GM18511 (cell line): ENCODE measurements around the gene DEAF1.
"Not testable (repeated sequence)": the region's sequence is repeated elsewhere in the genome, so short reads cannot be mapped to it uniquely, and the experiment has no call there.

Source experiments
- ATAC-seq: cut with Tn5 transposase; IDR thresholded peaks from one replicate; pipeline ENCODE4 v1.9.1; 2021; ENCODE audit warnings: mild to moderate bottlenecking, moderate library complexity; ENCODE audit not compliant: unreplicated experiment

Gene DEAF1

DNA sequence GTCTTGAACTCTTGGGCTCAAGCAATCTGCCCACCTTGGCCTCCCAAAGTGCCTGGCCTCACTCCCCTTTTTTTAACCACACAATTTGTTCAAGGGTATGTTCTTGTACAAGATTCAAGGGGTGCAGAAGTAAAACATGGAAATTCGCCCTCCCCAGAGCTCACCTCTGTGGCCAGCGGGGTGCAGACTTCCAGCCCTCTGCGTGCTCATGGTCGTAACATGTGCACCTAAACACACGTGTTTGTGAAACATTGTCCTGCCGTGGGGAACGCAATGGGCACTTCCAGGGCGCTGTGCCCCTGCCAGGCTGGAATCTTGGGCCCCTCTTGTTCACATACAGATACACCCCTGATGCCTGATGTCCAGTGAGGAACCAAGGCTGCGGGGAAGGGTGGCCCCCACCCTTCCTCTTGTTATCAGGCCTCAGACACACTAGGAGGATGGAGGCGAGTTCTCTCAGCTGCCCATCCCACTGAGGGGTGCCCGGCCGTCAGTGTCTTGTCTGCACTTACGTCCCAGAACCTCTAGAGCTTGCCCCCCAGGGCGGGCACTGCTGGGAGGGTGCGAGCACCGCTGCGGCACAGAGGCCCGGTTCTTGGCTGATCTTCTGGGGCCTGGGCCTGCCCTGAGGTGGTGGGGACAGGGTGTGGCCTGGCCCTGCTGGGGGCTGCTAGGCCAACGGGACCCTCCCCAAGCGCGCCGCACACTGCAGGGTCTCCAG is 6.9 kb upstream of the DEAF1 start:
- no peak for ATAC-seq

DNA sequence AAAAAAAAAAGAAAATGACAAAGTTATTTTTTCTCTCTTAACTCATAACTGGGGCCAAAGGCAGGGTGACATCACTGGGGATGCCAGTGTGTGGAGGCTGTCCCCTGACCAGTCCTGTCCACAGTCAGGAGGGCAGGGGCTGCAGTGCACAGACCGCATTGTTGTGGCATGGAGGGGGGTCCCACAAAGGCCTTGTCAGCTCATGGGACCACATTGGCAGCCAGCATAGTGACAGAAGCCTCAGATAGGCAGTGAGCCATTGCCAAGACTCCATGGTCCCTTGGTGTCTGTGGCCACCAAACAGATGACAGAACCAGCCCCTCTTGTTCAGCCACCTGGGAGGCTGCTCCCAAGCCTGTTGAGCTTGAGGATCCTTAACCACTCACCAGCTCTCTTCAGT is 4.7 kb upstream of the DEAF1 start:
- ATAC-seq: no peak

DNA sequence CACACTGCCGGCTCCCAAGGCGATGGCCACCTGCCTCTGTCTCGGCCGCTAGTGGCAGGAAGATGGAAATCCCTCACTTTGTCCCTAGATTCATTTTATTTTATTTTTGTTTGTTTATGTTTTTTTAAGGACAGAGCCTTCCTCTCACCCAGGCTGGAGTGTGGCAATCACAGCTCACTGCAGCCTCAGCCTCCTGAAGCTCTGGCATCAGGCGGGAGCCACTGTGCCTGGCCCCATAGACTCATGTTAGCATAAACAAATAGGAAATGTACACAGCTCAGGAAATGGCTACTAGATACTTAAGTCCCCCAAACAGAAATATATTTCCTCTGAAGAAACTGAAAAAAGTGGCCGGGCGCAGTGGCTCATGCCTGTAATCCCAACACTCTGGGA is 4.1 kb upstream of the DEAF1 start:
- ATAC-seq: no peak

DNA sequence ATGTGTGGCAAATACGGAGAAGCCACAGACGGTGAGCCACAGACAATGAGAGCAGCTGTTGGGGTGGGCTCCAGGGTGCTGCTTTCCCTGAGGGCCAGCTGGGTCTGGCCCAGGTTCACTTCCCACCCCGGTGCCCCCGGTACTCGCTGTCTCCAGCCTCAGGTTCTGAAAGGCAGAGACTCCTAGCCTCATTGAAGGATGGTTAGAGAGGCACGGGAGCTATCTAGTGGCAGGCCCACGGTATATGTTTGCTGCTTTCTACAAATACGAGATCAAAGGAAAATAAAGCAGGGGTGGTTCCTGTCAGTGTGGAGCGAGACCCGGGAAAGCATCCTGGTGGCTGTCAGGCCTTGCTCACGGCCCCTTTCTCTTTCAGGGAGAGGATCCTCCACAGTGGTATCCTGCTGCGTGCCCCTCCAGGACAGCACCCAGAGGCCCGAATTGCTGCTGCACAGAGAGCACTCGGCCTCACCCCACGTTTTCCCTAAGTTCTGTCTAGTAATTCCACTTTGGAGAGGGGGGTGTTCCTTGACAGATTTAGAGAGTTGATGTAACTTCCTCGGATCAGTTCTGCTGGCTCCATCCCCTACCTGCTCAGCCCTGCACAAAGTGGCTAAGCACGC is 3.6 kb upstream of the DEAF1 start:
- no peak for ATAC-seq

DNA sequence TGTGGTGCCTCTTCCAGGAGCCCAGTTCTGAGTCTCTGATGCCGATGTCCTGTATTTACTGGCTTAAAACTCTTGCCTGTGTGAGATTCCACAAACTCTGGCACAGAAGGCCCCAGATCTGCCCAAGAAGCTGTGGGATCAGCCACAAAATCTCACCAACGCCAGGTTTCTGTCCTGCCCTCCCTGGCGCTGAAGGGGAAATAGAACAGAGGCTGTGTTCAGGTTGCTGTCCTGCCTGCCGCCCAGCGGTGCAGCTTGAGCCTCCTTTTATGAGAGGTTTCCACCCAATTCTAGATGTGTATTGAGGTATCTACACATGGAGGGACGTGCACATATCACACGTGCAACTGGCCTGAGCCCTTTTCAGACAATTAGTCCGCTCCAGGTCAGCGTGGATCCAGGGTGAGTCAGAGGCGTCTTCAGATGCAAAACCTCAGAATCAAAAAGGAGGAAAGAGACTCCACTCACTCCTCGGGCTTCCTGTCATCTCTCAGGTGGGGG is 2.8 kb upstream of the DEAF1 start:
- ATAC-seq: no peak

DNA sequence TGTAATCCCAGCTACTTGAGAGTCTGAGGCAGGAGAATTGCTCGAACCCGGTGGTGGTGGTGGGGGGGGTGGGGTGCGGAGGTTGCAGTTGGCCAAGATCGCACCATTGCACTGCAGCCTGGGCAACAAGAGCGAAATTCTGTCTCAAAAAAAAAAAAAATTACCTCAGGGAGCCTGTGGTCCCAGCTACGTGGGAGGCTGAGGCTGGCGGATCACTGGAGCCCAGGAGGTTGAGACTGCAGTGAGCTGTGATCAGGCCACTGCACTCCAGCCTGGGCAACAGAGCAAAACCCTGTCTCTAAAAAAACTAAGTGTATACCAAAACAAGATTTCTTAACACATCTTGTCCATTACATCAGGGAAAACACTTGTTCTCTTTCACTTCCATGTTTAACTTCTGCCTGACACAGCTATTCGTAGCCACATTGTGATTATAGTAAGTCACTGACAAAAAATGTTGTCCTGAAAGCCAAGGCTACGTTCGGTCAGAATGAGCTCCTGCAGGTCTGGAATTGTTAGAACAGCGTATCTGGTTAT is 2.0 kb upstream of the DEAF1 start:
- no peak for ATAC-seq

DNA sequence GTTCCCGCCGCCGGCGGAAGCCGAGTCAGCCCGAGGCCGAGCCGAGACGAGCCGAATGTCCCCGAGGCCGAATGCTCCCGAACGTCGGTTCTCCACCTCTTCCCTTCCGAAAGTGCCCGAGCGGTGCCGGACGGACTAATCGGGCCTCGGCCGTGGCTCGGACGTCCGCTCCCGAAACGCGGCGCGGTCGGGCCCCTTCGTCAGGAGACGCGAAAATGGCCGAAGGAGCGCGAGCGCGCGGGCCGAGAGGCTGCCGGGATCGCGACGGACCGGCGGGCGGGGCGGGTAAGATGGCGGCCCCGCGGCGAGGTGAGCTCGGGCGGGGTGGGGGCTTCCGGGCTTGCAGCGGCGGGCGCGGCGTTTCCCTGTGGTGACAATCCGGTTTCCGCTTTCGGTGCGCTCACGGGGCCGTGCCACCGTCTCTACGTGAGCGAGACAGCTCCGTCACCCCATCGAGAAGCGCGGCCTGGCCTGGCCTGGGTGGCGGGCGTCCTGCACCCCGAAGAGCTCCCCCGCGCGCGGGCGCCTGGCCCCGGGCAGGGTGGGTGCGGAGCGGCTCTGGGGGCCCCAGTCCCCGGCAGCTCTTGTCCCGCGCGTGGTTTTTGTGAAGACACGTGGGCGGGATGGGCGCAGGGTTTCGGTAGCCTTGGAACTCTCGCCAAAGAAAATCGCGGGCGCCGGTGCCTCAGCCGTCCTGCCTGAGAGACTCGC is 671 bp upstream of the DEAF1 start, which contains the start of gene TMEM80:
TMEM80 (plus strand) TSS at position 279 of the 711 bp plus-strand sequence; CDS start at position 291, 12 bp downstream.
- ATAC-seq: peak; percentile 72

DNA sequence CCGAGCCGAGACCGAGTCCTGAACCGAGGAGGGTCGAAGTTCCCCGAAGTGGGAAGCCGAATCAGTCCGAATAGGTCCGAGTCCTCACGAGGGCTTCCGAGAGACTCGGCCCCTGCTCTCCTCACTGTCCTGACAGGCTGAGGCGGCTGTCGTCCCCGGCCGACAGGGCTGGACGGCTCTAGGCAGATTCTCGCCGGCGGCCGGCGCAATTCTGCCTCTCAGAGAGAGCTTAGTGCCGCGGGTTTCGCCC is 191 bp upstream of the DEAF1 start:
- no peak for ATAC-seq

DNA sequence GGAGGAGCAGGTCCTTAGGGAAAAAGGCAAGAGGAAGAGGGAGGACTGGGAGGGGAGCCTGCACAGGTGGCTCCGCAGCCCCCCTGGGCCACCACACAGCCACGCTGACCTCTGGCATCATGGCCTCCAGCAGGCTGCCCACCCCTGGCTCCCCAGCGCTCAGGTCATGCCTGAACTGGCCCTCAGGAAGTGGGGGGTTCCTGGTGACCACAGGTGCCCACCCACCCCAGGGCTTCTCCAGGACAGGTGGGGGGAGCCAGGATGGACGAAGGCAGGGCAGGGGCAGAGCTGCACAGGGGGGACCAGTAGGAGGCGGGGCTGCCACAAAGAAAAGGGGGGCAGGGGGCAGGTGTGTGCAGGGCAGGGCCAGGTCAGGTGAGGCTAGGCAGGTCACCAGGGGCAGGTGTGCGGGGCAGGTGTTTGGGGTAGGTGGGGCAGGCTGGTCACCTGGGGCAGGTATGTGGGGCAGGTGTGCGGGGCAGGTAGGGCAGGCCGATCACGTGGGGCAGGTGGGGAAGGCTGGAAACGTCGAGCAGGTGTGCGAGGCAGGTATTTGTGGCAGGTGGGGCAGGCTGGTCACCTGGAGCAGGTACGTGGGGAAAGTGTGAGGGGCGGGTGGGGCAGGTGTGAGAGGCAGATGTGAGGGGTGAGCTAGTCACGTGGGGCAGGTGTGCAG is 997 bp downstream of the DEAF1 start:
- no peak for ATAC-seq

DNA sequence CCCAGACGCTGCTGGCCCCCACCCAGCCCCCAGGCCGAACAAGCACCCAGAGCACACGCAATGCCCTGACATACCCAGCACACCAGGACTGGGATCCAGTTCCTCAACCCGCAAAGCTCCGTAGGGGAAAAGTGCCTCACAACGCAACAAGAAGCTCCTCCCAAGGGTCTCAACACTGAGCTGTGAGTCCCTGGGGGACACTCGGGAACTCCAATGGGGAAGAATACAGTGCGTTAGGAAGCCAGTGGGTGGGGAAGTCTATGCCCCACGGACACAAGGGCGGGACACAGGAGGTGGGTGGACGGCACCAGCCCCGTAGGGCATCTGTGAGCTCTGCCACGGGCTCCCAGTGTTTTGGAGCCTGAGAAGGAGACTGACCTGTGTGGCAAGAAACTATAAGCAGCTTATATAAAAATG is 1.6 kb downstream of the DEAF1 start:
- no peak for ATAC-seq

DNA sequence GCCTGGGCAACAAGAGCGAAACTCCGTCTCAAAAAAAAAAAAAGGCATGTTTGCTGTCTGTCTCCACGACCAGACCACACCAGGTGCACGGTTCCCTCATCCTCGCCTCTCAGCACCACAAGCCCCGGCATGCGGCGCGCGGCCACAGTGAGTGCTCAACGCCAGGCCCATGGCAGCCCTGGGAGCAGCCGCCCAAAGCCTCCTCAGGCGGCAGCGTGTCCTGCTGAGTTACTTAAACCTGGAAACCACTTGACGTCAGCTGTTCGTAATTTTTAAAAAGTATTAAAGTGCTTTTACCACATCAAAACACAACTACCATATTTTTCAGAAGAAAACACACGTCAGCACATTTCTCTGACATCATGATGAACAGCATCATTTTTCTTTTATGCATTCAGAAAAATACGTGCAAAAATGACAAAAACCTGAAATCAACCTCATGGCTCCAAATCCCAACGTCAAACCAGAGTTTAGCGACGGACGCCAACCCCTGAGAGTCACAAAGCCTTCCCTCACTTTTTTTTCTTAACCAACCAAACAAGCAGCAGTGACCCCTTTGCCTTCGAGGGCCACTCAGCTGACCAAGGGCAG is 2.1 kb downstream of the DEAF1 start:
- ATAC-seq: no peak

DNA sequence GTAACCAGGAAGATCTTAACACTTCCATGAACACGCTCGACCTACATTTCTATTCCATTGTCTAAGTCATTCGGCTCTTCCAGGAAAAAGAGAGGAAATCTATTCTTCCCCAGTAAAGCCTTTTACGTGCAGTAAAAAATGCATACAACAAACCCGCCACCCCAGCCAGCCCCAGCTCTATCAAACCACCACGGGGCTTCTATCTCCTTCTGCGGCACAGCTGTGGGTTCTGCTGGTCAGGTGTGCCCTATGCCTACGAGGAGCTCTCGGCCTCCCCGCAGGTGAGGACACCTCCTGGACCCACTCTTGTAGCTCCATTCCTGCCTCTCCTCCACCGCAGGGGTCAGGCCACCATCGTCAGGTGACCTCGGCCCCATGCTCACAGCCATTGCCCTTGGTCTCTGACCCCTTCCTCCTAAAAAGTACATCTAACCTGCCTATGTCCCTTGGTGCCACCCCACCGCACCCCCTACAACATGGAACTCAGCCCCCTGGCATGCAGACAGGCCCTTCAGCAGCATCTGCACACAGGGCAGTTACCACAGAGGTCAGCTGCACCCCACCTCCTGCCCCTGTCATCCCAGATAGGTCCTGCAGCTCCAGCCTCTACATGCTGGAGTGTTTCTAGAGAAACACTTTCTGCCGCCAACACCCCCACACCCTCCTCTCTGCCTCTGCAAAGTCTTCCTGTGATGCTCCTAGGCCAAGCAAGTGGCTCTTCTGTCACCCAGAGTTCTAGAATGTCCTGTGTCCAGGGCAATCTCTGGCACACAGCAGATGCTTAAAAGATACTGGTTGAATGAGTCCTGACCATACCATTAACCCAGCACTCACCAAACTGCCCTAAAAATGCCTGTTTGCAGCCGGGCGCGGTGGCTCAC is 3.1 kb downstream of the DEAF1 start:
- ATAC-seq: no peak

DNA sequence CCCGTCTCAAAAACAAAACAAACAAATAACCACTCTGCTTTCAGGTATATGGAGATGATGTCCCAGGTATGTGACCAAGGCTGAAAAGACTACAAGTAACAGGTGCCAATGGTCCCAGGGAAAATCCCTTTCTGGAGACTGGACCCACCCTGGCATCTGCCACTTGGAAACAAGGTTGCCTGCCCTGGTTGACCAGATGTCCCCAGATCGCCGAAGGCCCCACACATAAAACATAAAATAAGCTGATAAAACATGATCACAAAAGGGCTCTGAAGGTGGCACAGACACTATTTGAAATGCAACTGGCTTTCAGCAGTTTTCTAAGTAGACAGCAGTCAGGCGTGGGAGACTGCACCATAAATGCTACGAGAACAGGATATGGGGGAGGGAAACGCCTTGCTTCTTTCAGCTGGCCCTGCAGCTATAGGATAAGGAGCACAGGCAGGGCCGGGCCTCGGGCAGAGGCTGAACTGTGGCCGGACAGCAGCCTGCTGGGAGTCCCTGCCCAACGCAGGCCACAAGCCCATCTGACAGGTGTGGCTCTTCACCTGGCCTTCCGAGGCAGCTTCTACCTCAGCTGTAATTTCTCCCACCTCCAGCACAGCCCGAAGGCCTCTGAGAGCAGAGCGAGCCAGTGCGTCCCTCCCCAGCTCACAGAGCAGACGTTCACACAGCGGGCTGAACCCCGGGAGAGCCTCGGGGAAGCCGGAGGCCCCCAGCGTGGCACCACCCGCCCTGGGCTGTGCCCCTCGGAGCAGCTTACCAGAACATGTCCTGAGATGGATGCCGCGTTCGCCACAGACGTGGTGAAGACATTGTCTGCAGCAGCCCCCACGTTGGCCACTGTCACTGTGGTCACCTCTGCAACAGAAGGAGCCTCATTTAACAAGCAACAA is 4.0 kb downstream of the DEAF1 start:
- ATAC-seq: no peak

DNA sequence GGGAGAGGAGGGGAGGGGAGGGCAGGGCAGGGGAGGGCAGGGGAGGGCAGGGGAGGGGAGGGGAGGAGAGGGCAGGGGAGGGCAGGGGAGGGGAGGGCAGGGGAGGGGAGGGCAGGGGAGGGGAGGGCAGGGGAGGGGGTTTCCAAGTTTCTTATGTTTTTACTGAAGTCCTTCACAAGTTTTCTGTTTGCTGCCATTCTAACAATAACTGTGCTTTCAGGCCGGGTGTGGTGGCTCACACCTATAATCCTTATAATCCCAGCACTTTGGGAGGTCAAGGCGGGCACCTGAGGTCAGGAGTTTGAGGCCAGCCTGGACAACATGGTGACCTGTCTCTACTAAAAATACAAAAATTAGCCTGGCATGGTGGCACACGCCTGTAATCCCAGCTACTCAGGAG is 4.8 kb downstream of the DEAF1 start:
- not testable (repeated sequence) for ATAC-seq

DNA sequence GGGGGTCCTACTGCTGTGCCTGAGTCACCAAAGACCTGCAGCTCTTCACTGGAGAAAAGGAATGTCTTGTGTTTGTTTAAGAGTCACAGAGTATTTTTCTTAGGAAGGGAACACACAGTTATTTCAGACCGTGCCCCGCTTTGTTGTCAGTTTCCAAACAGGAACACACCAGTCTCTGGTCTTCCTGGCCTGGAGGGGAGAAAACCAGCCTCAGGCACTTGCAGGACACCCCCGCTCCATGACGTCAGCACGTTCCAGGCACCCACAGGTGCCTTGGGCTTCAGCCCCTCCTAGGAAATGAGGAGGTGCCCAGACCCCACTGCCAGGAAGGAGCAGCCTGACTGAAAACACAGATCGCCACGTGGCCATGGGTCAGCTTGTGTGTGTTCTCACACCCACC is 5.4 kb downstream of the DEAF1 start:
- no peak for ATAC-seq

DNA sequence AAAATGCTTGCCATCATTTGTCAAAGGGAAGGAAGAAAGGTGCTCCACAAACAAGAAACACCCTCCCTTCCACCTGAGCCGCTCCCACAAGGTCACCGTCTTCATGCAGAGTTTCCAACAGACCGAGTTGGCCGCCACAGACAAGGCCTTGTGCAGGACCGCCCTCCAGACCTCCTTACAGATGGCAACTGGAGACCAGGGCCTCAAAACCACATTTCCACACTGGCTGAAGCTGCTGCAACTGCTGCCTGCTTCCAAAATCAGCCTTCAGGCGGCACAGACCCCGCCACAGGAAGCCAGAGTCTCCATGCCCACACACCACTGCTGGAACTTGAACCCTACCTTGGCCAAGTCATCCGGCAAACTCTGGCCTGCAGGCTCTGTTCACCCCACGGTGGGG is 6.3 kb downstream of the DEAF1 start:
- no peak for ATAC-seq

DNA sequence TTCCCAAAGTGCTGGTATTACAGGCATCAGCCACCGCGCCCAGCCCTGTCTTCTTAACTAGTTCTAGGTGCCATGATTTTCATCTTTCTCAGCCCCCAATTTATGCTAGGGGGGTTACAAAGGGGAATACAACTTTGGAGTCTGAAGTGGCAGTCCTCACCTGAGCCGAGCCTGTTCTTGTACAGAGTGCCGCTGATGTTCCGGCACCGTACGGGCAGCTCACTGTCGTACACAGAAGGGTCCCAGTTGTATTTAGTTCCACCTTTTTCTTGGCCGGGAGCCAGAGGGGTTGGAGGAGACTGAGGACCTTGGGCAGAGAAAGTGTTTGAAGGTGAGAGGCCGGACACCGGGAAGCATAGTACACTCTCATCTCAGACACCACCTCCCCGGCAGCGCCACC is 7.3 kb downstream of the DEAF1 start:
- ATAC-seq: no peak

DNA sequence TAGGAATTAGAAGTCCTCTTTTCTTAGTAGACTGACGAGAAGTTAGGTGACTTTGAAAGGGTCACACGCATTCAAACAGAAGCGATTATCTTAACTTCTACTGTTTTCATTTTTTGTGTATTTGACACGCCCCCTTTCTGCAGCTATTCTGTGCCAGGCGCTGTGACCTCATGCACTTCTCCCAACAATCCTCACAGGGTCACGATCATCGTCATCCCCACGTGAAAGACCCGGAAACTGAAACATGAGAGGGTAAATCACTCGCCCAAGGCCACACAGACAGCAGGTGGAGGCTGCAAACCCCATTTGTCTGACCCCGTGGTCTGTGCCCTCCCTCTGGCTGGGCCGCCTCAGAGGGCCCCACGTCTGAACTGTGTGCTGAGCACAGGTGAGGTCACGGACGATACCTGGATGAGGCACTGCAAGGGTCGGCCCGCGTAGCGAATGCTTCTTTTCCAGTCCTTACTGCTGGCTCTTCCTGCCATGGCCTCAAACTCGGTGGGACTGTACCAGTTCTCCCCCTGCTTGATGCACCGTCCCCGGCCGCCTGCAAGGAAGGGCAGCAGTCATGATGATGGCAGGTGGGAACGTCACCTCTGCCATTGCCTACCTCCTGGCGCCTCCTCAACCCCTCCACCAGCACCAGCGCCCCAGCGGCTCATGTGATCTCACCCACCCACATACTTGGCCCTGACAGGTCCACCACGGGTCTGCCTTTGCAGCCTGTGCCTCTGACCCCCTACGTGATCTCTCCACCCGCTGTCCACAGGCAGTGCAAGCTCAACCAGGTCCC is 8.4 kb downstream of the DEAF1 start:
- no peak for ATAC-seq
